SK-N-SH (cell line): ENCODE data around the gene RAD51B. TPM values are rescaled to one million over a fixed set of nuclear protein-coding genes. Genes with fewer than 3 reads are reported as not detected.
A peak's percentile ranks its signal among the peaks of the same experiment; 100 is the strongest.

ENCODE experiments used
- CTCF ChIA-PET: fragments of 300-600, 350-600 bp; formaldehyde crosslinking; extraction: SDS; loops from one replicate; lab custom pipeline; 2021; lab: Yijun Ruan, JAX
- POLR2A ChIA-PET: fragments of 350-600 bp; sonication (Branson Sonifier 250); formaldehyde crosslinking; extraction: SDS; loops from one replicate; lab custom pipeline; 2020; ENCODE audit warnings: antibody characterized with exemption, inconsistent platforms; lab: Yijun Ruan, JAX
- DNase-seq: peaks from one replicate; pipeline ENCODE4 v3.0.0; 2012
- H2AFZ ChIP-seq: fragments of 200-600 bp; sonication (generic); 2 replicates; pipeline ENCODE4 v1.8.1; 2016; ENCODE audit warnings: antibody characterized with exemption, mild to moderate bottlenecking, low read depth
- H3F3A ChIP-seq: fragments of 200-600 bp; sonication (generic); replicated peaks from 2 replicates; pipeline ENCODE3; 2016; ENCODE audit warnings: antibody characterized with exemption, mild to moderate bottlenecking; ENCODE audit not compliant: insufficient read depth
- H3K27ac ChIP-seq, 2 experiments: fragments of 200-500 bp in 1 of 2; fragments of 200-600 bp in 1 of 2; sonication (Bioruptor generic) in 1 of 2; sonication (generic), shearing (Covaris generic) in 1 of 2; 2 replicates each; pipeline versions ENCODE4 v1.5.1 to v1.6.1; 2014 to 2016; ENCODE audit warnings: low read depth in 2 of 2, inconsistent platforms in 1 of 2, low read length in 1 of 2, mild to moderate bottlenecking in 1 of 2, mixed read lengths in 1 of 2
- H3K27me3 ChIP-seq: fragments of 200-600 bp; sonication (generic), shearing (Covaris generic); 2 replicates; pipeline ENCODE4 v1.6.1; 2016; ENCODE audit warnings: mixed run types; ENCODE audit not compliant: insufficient read depth
- H3K36me3 ChIP-seq, 2 experiments: fragments of 200-500 bp in 1 of 2; fragments of 200-600 bp in 1 of 2; sonication (Bioruptor generic) in 1 of 2; sonication (generic) in 1 of 2; replicated peaks in 1 of 2; 2 replicates each; pipeline versions ENCODE3 to v1.5.1; 2014 to 2016; ENCODE audit warnings: low read length in 1 of 2, mild to moderate bottlenecking in 1 of 2; ENCODE audit not compliant: insufficient read depth in 2 of 2, control insufficient read depth in 1 of 2
- H3K4me1 ChIP-seq, 2 experiments: fragments of 200-500 bp in 1 of 2; fragments of 200-600 bp in 1 of 2; sonication (Bioruptor generic) in 1 of 2; sonication (generic), shearing (Covaris generic) in 1 of 2; 2 replicates each; pipeline versions ENCODE4 v1.5.1 to v1.6.1; 2014 to 2016; ENCODE audit warnings: low read depth in 1 of 2, low read length in 1 of 2, mixed run types in 1 of 2; ENCODE audit not compliant: insufficient read depth in 2 of 2, control insufficient read depth in 1 of 2
- H3K4me2 ChIP-seq: fragments of 200-600 bp; sonication (generic), shearing (Covaris generic); 2 replicates; pipeline ENCODE4 v1.6.1; 2017; ENCODE audit warnings: mixed run types
- H3K4me3 ChIP-seq, 2 experiments: fragments of 200-500 bp in 1 of 2; fragments of 200-600 bp in 1 of 2; sonication (Bioruptor generic) in 1 of 2; sonication (generic), shearing (Covaris generic) in 1 of 2; 2 replicates each; pipeline versions ENCODE4 v1.5.1 to v1.8.1; 2014 to 2016; ENCODE audit warnings: low read depth in 2 of 2, inconsistent platforms in 1 of 2, low read length in 1 of 2, mild to moderate bottlenecking in 1 of 2, mixed read lengths in 1 of 2, moderate library complexity in 1 of 2
- H3K79me2 ChIP-seq: fragments of 200-600 bp; sonication (generic); 2 replicates; pipeline ENCODE4 v1.8.1; 2017; ENCODE audit warnings: mild to moderate bottlenecking; ENCODE audit not compliant: insufficient read depth
- H3K9ac ChIP-seq: fragments of 200-600 bp; sonication (generic); 2 replicates; pipeline ENCODE4 v1.6.1; 2017; ENCODE audit warnings: mixed run types
- H3K9me2 ChIP-seq: fragments of 200-600 bp; sonication (generic); 2 replicates; pipeline ENCODE4 v1.6.1; 2017; ENCODE audit warnings: mixed run types
- H3K9me3 ChIP-seq: fragments of 200-600 bp; sonication (generic); 2 replicates; pipeline ENCODE4 v1.6.1; 2017; ENCODE audit warnings: mixed run types, mild to moderate bottlenecking, moderate library complexity
- H4K20me1 ChIP-seq: fragments of 200-600 bp; sonication (generic); 2 replicates; pipeline ENCODE4 v1.6.1; 2017; ENCODE audit warnings: mild to moderate bottlenecking, mixed run types; ENCODE audit not compliant: insufficient read depth
- ELF1 ChIP-seq: IDR thresholded peaks from 2 replicates; pipeline ENCODE4 v1.4.0; 2012
- EP300 ChIP-seq, 2 experiments: IDR thresholded peaks; 2 replicates each; pipeline versions ENCODE4 v1.4.0 to v1.6.1; 2012; ENCODE audit warnings: borderline replicate concordance in 1 of 2, low read depth in 1 of 2, low read length in 1 of 2
- FOXM1 ChIP-seq: IDR thresholded peaks from 2 replicates; pipeline ENCODE4 v1.4.0; 2012; ENCODE audit warnings: low read depth, mild to moderate bottlenecking
- GABPA ChIP-seq: IDR thresholded peaks from 2 replicates; pipeline ENCODE4 v1.4.0; 2012; ENCODE audit warnings: low read depth, mild to moderate bottlenecking
- JUND ChIP-seq: IDR thresholded peaks from 2 replicates; pipeline ENCODE4 v1.4.0; 2012
- RCOR1 ChIP-seq: fragments of 150-350 bp; IDR thresholded peaks from 2 replicates; pipeline ENCODE4 v1.6.1; 2017; ENCODE audit warnings: antibody characterized with exemption, low read length
- RXRA ChIP-seq: IDR thresholded peaks from 2 replicates; pipeline ENCODE4 v1.4.0; 2012; ENCODE audit warnings: low read depth, mild to moderate bottlenecking, borderline replicate concordance
- SIN3A ChIP-seq: IDR thresholded peaks from 2 replicates; pipeline ENCODE4 v1.6.1; 2012; ENCODE audit warnings: low read depth, mild to moderate bottlenecking, low read length, moderate library complexity, borderline replicate concordance
- TCF12 ChIP-seq: IDR thresholded peaks from 2 replicates; pipeline ENCODE4 v1.4.0; 2012
- TEAD4 ChIP-seq: IDR thresholded peaks from 2 replicates; pipeline ENCODE4 v1.4.0; 2012; ENCODE audit warnings: mild to moderate bottlenecking, borderline replicate concordance; ENCODE audit not compliant: insufficient read depth
- USF2 ChIP-seq: fragments of 150-350 bp; IDR thresholded peaks from 2 replicates; pipeline ENCODE4 v1.6.1; 2017; ENCODE audit warnings: antibody characterized with exemption, low read length, low read depth, borderline replicate concordance
- ZBTB33 ChIP-seq: IDR thresholded peaks from 2 replicates; pipeline ENCODE4 v1.4.0; 2012; ENCODE audit warnings: low read depth, borderline replicate concordance
- WGBS: methylation state at CpG from one replicate; pipeline ENCODE4 v1.1.6; 2017; ENCODE audit warnings: low lambda C conversion rate; 5-methylcytosine and 5-hydroxymethylcytosine counted together
- polyA plus RNA-seq, 3 experiments: library from polyadenylated mRNA; depleted of rRNA; stranded (reverse); fragments of >200 nt; gene quantifications; 2 replicates each; pipeline ENCODE4 v1.2.3, GENCODE V29; 2012
- TF ChIP-seq, protein P1 (sequence below): IDR thresholded peaks from 2 replicates; pipeline ENCODE4; 2012

The RAD51B gene
- polyA plus RNA-seq, 1 of the 3 experiments (the other 2 are of a cell fraction): 6.0 TPM

DNA sequence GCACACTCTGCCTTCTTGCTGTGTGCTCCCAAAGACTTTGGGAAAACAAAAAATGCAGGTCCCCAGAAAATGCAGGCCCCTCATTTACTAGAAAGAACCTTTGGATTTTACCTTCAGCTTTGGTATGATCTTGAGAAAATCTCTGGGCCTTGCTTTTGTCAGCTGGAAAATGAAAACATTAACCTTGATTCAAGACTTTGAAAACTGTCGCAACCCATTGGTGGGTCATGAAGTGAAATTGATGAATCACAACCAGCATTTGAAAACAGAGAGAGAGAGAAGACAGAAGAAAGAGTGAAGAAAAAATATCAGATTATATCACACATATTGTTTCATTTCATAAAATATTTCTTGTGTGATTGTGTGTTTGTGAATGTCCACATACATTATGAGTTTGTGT lies 650.8 kb downstream of the RAD51B start:
- Histone ChIP-seq H3K4me1 (peaks cover 0 to 10% of the 10 kb centered on the region in 2 experiments; a peak in 3 of 4 replicates), H3K36me3 (no peaks in the 10 kb centered on the region), H4K20me1 (no peaks in the 10 kb centered on the region), H3K4me3 (no peak overlapping the region), H3F3A (peaks cover 9% of the 10 kb centered on the region), H3K27me3 (no peaks in the 10 kb centered on the region), H3K9ac (no peak overlapping the region), H3K9me2 (no peaks in the 10 kb centered on the region), H2AFZ (no peak overlapping the region), H3K79me2 (no peaks in the 10 kb centered on the region), H3K4me2 (no peak overlapping the region), H3K27ac (peak overlapping the region in 1 of 2 experiments; percentile 49; a peak in 1 of 4 replicates), H3K9me3 (no peaks in the 10 kb centered on the region)
- DNase-seq: no peak
- TF ChIP-seq EP300 (IDR thresholded peaks at IDR 0.05; ENCODE audit: borderline replicate concordance in 1 of 2, low read depth in 1 of 2, low read length in 1 of 2) (peak in 1 of 2 experiments; percentile 14; a peak in 1 of 4 replicates), TCF12 (peak; percentile 52; the same call in 1 of the 2 replicates), FOXM1 (no peak)
- TF ChIP-seq, protein P1, sequence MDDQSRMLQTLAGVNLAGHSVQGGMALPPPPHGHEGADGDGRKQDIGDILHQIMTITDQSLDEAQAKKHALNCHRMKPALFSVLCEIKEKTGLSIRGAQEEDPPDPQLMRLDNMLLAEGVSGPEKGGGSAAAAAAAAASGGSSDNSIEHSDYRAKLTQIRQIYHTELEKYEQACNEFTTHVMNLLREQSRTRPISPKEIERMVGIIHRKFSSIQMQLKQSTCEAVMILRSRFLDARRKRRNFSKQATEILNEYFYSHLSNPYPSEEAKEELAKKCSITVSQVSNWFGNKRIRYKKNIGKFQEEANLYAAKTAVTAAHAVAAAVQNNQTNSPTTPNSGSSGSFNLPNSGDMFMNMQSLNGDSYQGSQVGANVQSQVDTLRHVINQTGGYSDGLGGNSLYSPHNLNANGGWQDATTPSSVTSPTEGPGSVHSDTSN: peak; percentile 70
- CTCF ChIA-PET: interaction anchor here (0.7 kb wide), 1 partner anchor 1181 kb away, joined by 3 read pairs; no protein-coding TSS in a partner anchor
- 96% methylated on average over 1 of the region's 1 CpG for WGBS
- POLR2A ChIA-PET: no interaction called here

DNA sequence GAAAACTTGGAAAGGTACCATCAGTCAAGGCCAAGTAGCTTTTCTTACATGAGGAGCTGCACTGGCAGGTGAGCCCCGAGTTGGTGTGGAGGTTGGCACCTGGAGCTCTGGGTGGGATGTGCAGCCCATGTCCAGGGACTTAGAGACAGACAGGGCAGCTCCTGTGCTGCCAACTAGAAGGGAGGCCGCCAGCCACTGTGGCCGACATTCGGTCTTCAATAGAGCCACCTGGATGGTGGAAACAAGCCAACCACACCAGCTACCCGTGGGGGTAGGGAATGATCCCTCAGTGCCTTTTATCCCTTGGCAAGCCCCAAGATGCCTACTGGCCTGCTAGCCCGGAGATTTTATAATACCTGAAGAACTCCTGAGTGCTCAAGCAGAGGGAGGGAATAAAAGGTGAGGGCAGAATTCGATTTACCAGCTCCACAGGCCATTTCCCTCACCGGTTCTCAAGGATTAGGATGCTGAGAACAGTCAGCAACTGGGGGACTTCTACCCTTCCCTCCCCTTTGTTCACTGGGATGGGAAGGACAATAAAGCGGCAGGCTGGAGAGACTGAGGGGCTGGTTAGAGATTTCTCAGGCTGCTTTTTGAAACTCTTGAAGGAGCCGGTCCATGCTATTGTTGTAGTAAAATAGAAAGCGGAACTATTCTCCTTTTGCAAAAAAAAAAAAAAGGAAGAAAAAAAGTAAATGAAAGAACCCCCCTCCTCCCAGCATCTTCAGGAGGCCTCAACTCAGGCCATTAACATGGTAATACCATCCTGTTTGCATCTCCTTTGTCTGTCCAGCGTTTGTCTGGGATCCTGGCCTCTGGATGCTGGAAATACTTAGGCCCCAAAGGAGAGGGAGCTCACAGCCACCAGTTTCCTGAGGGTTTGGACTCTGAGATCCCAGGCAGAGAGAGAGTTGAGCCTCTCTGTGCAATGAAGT lies 651.7 kb downstream of the RAD51B start:
- 92% methylated on average over 9 of the region's 12 CpGs for WGBS
- H3F3A ChIP-seq: peaks cover 2% of the 10 kb centered on the region
- H4K20me1 ChIP-seq: no peaks in the 10 kb centered on the region
- H3K27me3 ChIP-seq: no peaks in the 10 kb centered on the region
- H3K9me3 ChIP-seq: no peaks in the 10 kb centered on the region
- H2AFZ ChIP-seq: no peak overlapping the region
- CTCF ChIA-PET: no interaction called here
- no peaks in the 10 kb centered on the region for H3K36me3 ChIP-seq
- no peak overlapping the region for H3K4me2 ChIP-seq
- DNase-seq: no peak
- H3K4me3 ChIP-seq: no peak overlapping the region
- no peaks in the 10 kb centered on the region for H3K79me2 ChIP-seq
- H3K27ac ChIP-seq: peak overlapping the region in 1 of 2 experiments; percentile 49; a peak in 1 of 4 replicates
- peaks cover 0 to 9% of the 10 kb centered on the region in 2 experiments; a peak in 3 of 4 replicates for H3K4me1 ChIP-seq
- TF ChIP-seq USF2: no peak
- no peak for TF ChIP-seq ELF1
- no peak for TF ChIP-seq RXRA
- no peak for TF ChIP-seq ZBTB33
- no peak for TF ChIP-seq GABPA
- no peak for TF ChIP-seq TEAD4
- no peak for TF ChIP-seq RCOR1
- no peak for TF ChIP-seq SIN3A
- TF ChIP-seq JUND: no peak
- H3K9ac ChIP-seq: no peak overlapping the region
- H3K9me2 ChIP-seq: no peaks in the 10 kb centered on the region
- POLR2A ChIA-PET: no interaction called here
